Activated naive CD4-positive, alpha-beta T cell treated with Interleukin-2 at 50 U/mL for 16 hours (primary cell): ENCODE data around the gene CEP19.

ENCODE experiments used
- DNase-seq: peaks from one replicate; pipeline ENCODE4 v3.0.0-alpha.2; 2020

Gene CEP19

GRCh38 chr3:196707566-196707965 lies 4.5 kb downstream of the CEP19 start:
- DNase-seq, result no peak

DNA sequence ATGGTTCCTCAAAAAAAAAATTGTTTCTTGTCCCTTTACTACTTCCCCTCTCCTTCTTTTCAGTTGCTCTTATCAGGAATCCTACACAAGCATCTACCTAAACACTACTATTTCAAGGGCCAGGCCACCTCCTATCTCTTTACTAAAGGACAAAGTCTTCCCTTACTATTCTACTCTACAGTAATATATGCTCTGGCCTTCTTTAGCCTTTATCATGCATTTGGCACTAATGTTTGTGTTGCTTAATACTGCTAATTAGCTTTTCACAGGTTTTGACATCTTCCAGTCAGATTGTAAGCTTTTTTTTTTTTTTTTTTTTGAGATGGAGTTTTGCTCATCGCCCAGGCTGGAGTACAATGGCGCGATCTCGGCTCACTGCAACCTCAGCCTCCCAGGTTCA lies 5.3 kb downstream of the CEP19 start:
- DNase-seq, result no peak

- no peak for DNase-seq
Measured at GRCh38 chr3:196706327-196706726, 5.7 kb downstream of the CEP19 start.

GRCh38 chr3:196700801-196701200 lies 11.2 kb downstream of the CEP19 start:
- no peak for DNase-seq

DNA sequence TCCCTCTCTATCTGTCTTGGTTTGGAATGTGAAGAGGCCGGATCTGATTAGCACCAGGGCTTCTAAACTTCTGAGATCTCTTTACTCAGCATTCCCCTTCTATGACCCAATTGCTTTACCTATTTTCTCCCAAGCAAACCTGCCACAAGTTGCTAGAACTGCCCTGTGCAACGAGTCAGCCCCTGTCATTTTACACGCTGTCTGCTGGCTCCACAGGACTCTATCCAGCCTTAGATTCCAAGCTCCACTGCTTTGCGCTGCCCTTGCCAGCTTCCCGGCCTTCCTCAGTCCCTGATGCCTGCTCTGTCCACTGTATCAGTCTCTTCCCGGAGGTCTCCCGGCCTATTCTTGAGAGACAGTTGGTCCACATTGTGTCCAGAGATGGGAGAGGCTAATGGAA lies 12.3 kb downstream of the CEP19 start:
- no peak for DNase-seq

GRCh38 chr3:196697270-196697669 lies 14.8 kb downstream of the CEP19 start:
- no peak for DNase-seq

- no peak for DNase-seq
Measured at GRCh38 chr3:196695849-196696226, 16.2 kb downstream of the CEP19 start.

GRCh38 chr3:196694941-196695848 lies 16.9 kb downstream of the CEP19 start:
- DNase-seq, result peak; percentile 19

DNA sequence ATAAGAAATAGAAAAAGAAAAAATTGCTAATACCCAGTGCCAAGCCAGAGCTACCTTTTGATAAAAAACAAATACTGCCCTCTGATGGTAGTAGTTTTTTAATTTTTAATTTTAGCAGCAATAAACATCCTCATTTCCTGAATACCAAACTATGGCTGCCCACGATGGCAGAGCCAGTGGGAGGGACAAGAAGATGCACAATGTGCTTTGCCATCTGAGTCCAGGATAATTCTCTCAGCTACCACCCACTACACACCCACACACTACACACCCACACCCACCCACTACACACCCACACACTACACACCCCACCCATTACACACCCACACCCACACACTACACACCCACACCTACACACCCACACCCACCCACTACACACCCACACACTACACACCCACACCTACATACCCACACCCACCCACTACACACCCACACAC lies 17.8 kb downstream of the CEP19 start:
- peak; percentile 17 for DNase-seq

DNA sequence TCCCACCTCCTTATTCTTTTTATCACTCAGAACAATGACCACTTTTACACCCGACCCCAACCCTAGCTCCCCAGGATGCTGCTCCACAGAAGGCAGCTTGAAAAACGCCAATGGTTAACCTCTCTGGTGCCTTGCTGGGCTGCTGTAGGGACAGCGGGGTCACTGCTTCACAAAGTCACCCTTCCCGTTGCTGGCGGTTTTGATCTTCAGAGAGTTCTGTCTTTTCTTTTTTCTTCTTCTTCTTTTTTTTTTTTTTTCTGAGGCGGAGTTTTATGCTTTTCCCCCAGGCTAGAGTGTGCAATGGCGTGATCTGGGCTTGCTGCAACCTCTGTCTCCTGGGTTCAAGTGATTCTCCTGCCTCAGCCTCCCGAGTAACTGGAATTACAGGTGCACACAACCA lies 20.7 kb downstream of the CEP19 start:
- no peak for DNase-seq

DNA sequence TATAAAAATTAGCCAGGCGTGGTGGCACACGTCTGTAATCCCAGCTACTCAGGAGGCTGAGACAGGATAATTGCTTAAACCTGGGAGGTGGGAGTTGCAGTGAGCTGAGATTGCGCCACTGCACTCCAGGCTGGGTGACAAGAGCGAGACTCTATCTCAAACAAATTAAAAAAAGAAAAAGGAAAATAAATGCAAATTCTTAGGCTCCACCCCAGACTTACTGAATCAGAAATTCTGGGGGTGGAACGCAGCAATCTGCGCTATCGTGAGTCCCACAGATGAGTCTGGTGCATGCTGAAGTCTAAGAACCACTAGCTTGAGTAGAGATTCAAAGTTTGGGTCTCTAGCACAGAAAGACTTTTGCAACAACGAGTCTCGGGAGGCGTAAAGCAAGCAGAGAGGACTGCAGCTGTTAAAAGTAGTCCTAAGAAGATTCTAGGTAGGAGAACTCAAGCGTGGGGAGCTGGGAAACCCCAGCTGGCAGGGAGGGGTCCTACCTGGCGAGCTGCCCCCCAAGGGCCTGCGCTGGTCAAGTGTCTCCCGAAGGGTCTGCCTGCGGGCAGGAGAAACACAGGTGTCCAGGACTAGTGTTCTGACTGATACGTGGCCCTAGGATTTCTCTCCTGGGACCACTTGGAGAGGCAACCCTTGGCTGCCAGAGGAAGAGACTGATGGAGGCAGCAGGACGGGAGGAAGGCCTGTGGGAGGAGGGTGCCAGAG lies 21.9 kb downstream of the CEP19 start:
- DNase-seq, result no peak

DNA sequence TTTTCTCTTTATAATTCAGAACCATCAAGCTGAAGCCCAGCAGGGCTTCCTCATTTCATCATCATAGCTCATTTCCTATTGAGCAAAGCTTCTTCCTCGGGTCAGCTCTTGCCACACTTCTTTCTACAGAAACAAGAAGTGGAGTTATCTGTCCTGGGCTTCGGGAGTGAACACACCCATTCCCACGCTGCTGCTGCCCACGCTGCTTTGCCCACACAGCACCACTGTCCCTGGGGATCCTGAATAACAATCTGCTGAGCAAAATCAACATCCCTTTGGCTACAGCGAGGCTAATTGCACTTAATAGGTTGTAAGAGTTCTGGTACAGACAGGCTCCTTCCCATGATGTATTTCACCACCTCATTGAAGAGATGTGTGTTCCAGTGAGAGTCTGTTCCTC lies 23.7 kb downstream of the CEP19 start:
- DNase-seq, result no peak

- no peak for DNase-seq
Measured at GRCh38 chr3:196686436-196686835, 25.6 kb downstream of the CEP19 start.

DNA sequence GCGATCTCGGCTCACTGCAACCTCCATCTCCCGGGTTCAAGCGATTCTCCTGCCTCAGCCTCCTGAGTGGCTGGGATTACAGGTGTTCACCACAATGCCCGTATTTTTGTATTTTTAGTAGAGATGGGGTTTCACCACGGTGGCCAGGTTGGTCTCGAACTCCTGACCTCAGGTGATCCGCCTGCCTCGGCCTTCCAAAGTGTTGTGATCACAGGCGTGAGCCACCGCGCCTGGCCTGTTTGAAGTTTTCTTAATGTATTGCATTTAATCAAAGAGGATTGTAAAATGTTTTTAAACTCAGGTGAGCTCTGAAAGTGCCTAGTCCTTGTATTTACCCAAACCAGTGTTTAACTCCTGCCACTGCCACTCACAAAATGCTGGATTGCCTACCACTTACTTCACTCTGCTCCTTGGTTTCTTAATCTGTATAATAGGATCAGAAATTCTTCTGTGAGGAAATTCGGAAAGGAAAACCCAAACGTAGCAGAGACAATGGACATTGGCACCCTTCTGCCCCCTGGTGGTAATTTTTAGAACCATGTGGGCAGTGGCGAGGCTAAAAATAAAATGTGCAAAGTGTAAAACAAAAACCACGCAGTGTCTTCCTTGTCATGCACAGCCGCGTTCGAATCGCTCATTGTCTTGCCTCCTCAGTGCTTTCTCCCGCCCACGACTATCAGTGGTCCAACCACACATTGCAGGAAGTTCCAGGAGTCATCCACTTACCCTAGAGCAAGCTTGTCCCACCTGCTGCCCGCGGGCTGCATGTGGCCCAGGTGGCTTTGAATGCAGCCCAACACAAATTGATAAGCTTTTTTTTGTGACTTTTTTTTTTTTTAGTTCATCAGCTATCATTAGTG lies 27.3 kb downstream of the CEP19 start:
- DNase-seq, result peak; percentile 66

DNA sequence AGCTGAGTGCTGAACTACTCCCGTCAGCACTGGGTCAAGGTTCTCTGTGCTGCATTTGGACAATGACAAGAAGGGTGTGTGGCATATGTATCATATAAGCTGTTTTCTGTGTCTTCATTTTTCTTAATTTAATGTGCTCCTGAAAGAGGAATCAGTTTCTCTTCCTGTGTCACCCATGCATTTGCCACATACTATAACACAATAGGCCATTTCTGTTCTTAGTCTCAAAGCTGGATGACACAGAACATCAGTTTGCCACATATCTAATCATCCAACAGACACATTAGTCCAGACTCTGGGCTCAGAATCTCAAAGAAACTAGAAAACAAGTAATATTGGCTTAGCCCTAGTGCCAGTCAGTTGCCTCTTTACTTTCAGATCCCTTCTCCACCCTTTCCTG lies 34.1 kb downstream of the CEP19 start:
- DNase-seq, result no peak

- DNase-seq, result no peak
Measured at GRCh38 chr3:196677353-196677752, 34.7 kb downstream of the CEP19 start.

DNA sequence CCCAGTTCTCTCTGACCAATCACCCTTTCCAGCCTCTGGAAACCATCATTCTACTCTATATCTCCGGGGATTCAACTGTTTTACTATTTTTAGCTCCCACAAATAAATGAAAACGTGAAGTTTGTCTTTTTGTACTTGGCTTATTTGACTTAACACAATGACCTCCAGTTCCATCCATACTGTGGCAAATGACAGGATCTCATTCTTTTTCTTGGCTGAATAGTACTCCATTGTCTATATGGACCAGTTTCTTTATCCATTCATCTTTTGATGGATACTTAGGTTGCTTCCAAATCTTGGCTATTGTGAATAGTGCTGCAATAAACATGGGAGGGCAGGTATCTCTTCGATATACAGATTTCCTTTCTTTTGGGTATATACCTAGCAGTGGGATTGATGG lies 38.4 kb downstream of the CEP19 start:
- DNase-seq, result no peak

DNA sequence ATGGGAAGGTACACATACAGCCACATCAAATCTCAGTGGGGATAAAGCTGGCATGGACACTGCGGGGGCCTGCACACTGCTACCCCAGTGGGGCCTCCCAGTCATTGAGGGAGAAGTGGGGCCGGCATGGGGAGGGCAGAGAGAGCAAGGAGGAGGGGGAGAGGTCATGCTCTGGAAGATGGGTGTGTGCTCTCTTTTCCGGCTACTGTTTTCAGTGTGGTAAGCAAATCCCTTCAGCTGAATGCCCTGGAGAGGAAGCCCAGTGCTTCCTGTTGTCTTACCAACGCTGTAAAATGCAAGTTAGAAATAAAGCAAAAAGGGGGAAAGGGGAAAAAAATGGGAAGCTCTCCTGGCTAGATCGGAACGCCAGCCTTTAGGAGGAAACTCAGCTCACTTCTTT lies 41.7 kb downstream of the CEP19 start:
- DNase-seq, result no peak

DNA sequence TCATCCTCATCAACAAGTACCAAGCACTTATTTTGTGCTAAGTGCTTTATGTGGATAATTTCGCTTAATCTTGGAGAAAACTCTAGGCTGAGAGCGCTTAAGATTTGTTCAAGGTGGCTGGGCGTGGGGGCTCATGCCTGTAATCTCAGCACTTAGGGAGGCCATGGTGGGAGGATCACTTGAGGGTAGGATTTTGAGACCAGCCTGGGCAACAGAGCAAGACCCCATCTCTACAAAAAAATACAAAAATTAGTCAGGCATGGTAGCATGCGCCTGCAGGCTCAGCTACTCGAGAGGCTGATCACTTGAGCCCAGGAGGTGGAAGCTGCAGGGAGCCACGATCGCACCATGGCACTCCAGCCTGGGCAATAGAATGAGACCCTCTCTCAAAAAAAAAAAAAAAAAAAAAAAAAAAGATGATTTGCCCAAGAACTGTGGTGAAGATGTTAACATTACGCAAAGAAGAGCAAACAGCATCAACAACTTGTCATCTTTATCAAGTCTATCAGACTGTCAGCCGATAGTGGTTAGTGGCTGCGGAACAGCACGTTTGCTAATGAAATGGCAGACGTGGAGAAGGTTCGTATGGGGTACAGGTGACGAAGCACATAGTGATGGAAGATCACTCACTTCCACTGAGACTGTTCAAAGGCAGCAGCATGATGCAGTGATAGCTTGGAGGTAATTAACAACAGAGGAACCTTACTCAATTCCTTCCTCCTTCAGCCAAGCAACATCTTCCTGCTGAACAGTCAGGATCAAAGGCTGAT lies 44.8 kb downstream of the CEP19 start:
- DNase-seq, result no peak

GRCh38 chr3:196666001-196666867 lies 45.8 kb downstream of the CEP19 start:
- no peak for DNase-seq
